H9 (cell line): ENCODE data around the gene RASL12. TPM values are rescaled to one million over a fixed set of nuclear protein-coding genes. Genes with fewer than 3 reads are reported as not detected.

ENCODE experiments used
- DNase-seq: peaks from one replicate; pipeline ENCODE4 v3.0.0-alpha.2; 2017
- H2AFZ ChIP-seq: one replicate; pipeline ENCODE4 v1.6.1; 2013; ENCODE audit warnings: mild to moderate bottlenecking, low read length, control low read depth, moderate library complexity
- H2AK5ac ChIP-seq: 2 replicates; pipeline ENCODE4 v1.6.1; 2013; ENCODE audit warnings: low read length, control low read depth, mixed read lengths; ENCODE audit not compliant: insufficient read length
- H2BK120ac ChIP-seq: one replicate; pipeline ENCODE4 v1.6.1; 2013; ENCODE audit warnings: low read depth, mild to moderate bottlenecking, low read length, control low read depth, inconsistent platforms; ENCODE audit not compliant: poor library complexity, severe bottlenecking
- H2BK12ac ChIP-seq: 2 replicates; pipeline ENCODE4 v1.6.1; 2013; ENCODE audit warnings: low read length, control low read depth, mixed read lengths, low read depth; ENCODE audit not compliant: insufficient read length
- H2BK15ac ChIP-seq: 2 replicates; pipeline ENCODE4 v1.6.1; 2013; ENCODE audit warnings: low read depth, low read length, control low read depth
- H2BK20ac ChIP-seq: one replicate; pipeline ENCODE4 v1.6.1; 2013; ENCODE audit warnings: low read depth, mild to moderate bottlenecking, low read length, control low read depth, inconsistent platforms; ENCODE audit not compliant: poor library complexity, severe bottlenecking
- H2BK5ac ChIP-seq: 2 replicates; pipeline ENCODE4 v1.6.1; 2013; ENCODE audit warnings: low read length, control low read depth, mixed read lengths; ENCODE audit not compliant: insufficient read length
- H3K14ac ChIP-seq: 2 replicates; pipeline ENCODE4 v1.6.1; 2013; ENCODE audit warnings: low read length, control low read depth; ENCODE audit not compliant: insufficient read depth
- H3K18ac ChIP-seq: 2 replicates; pipeline ENCODE4 v1.6.1; 2013; ENCODE audit warnings: low read depth, mild to moderate bottlenecking, mixed read lengths, low read length, control low read depth; ENCODE audit not compliant: insufficient read length
- H3K23ac ChIP-seq: 2 replicates; pipeline ENCODE4 v1.6.1; 2013; ENCODE audit warnings: low read length, control low read depth, mixed read lengths, low read depth; ENCODE audit not compliant: insufficient read length
- H3K23me2 ChIP-seq: 2 replicates; pipeline ENCODE4 v1.6.1; 2013; ENCODE audit warnings: low read depth, mild to moderate bottlenecking, mixed read lengths, low read length, control low read depth; ENCODE audit not compliant: insufficient read length, poor library complexity, severe bottlenecking
- H3K27ac ChIP-seq: 2 replicates; pipeline ENCODE4 v1.5.1; 2013; ENCODE audit warnings: low read length, control low read depth, mixed read lengths, low read depth; ENCODE audit not compliant: insufficient read length
- H3K27me3 ChIP-seq: 2 replicates; pipeline ENCODE4 v1.6.1; 2013; ENCODE audit warnings: low read length, control low read depth, inconsistent platforms; ENCODE audit not compliant: insufficient read depth
- H3K4ac ChIP-seq: 2 replicates; pipeline ENCODE4 v1.6.1; 2013; ENCODE audit warnings: low read depth, mild to moderate bottlenecking, control low read depth, inconsistent platforms, low read length, moderate library complexity
- H3K4me1 ChIP-seq: 2 replicates; pipeline ENCODE4 v1.6.1; 2013; ENCODE audit warnings: low read length, control low read depth, inconsistent platforms; ENCODE audit not compliant: insufficient read depth
- H3K4me2 ChIP-seq: 2 replicates; pipeline ENCODE4 v1.6.1; 2013; ENCODE audit warnings: low read length, control low read depth, mixed read lengths; ENCODE audit not compliant: insufficient read length, insufficient read depth
- H3K56ac ChIP-seq: 2 replicates; pipeline ENCODE4 v1.6.1; 2013; ENCODE audit warnings: low read depth, mild to moderate bottlenecking, mixed read lengths, low read length, control low read depth; ENCODE audit not compliant: insufficient read length
- H3K79me1 ChIP-seq: 2 replicates; pipeline ENCODE4 v1.6.1; 2013; ENCODE audit warnings: low read depth, mild to moderate bottlenecking, moderate library complexity, low read length, control low read depth, inconsistent platforms; ENCODE audit not compliant: insufficient read depth, poor library complexity, severe bottlenecking
- H3K79me2 ChIP-seq: 2 replicates; pipeline ENCODE4 v1.6.1; 2013; ENCODE audit warnings: low read length, control low read depth, inconsistent platforms; ENCODE audit not compliant: insufficient read depth
- H3K9ac ChIP-seq: 2 replicates; pipeline ENCODE4 v1.6.1; 2013; ENCODE audit warnings: low read length, control low read depth, mixed read lengths; ENCODE audit not compliant: insufficient read length; ENCODE audit errors: extremely low read depth
- H3K9me3 ChIP-seq: one replicate; pipeline ENCODE4 v1.6.1; 2013; ENCODE audit warnings: low read depth, low read length, inconsistent platforms; ENCODE audit not compliant: control insufficient read depth
- H3T11ph ChIP-seq: one replicate; pipeline ENCODE4 v1.6.1; 2013; ENCODE audit warnings: mild to moderate bottlenecking, low read length, control low read depth, inconsistent platforms
- H4K20me1 ChIP-seq: one replicate; pipeline ENCODE4 v1.6.1; 2013; ENCODE audit not compliant: control insufficient read depth, insufficient read length, insufficient read depth
- H4K5ac ChIP-seq: 2 replicates; pipeline ENCODE4 v1.6.1; 2013; ENCODE audit warnings: low read depth, mild to moderate bottlenecking, mixed read lengths, low read length, control low read depth; ENCODE audit not compliant: insufficient read length
- H4K8ac ChIP-seq: replicated peaks from 2 replicates; pipeline ENCODE4 v1.6.1; 2013; ENCODE audit warnings: low read length, control low read depth, mixed read lengths, low read depth; ENCODE audit not compliant: insufficient read length
- H4K91ac ChIP-seq: 2 replicates; pipeline ENCODE4 v1.6.1; 2013; ENCODE audit warnings: low read depth, mild to moderate bottlenecking, moderate library complexity, mixed read lengths, low read length, control low read depth; ENCODE audit not compliant: insufficient read length
- H3K27ac Mint-ChIP-seq, 3 experiments: 2 replicates in 2 of 3; 3 replicates in 1 of 3; pipeline ENCODE4 v1.8.0; 2020 to 2021; ENCODE audit warnings: mixed read lengths in 3 of 3, mild to moderate bottlenecking in 1 of 3, moderate library complexity in 1 of 3
- H3K27me3 Mint-ChIP-seq: 2 replicates; pipeline ENCODE4 v1.8.0; 2021; ENCODE audit warnings: low read depth, mild to moderate bottlenecking, moderate library complexity, mixed read lengths
- H3K36me3 Mint-ChIP-seq, 3 experiments: 2 replicates in 2 of 3; 3 replicates in 1 of 3; pipeline ENCODE4 v1.8.0; 2020 to 2021; ENCODE audit warnings: low read depth in 3 of 3, mixed read lengths in 3 of 3; ENCODE audit not compliant: insufficient read depth in 1 of 3
- H3K4me1 Mint-ChIP-seq, 2 experiments: 2 replicates each; pipeline ENCODE4 v1.8.0; 2020; ENCODE audit warnings: mixed read lengths in 2 of 2
- H3K4me3 Mint-ChIP-seq, 2 experiments: 2 replicates in 1 of 2; 3 replicates in 1 of 2; pipeline ENCODE4 v1.8.0; 2020 to 2021; ENCODE audit warnings: mild to moderate bottlenecking in 2 of 2, mixed read lengths in 2 of 2, moderate library complexity in 1 of 2
- H3K9me3 Mint-ChIP-seq, 2 experiments: 2 replicates in 1 of 2; 3 replicates in 1 of 2; pipeline ENCODE4 v1.8.0; 2020; ENCODE audit warnings: mild to moderate bottlenecking in 2 of 2, mixed read lengths in 2 of 2, moderate library complexity in 1 of 2
- CTCF ChIP-seq: fragments of 200-600 bp; sonication (generic); conservative IDR thresholded peaks from 3 replicates; pipeline ENCODE4 v1.8.0; 2021; ENCODE audit warnings: antibody characterized with exemption, mild to moderate bottlenecking
- WGBS: extraction: QIAGEN DNeasy Blood & Tissue Kit; methylation state at CpG from one replicate; pipeline ENCODE4 v1.1.7; 2013; ENCODE audit warnings: missing lambda C conversion rate, low lambda C conversion rate, mixed read lengths; ENCODE audit not compliant: insufficient read length; ENCODE audit errors: extremely low coverage; 5-methylcytosine and 5-hydroxymethylcytosine counted together
- total RNA-seq: library from RNA; stranded (reverse); gene quantifications from 2 replicates; pipeline ENCODE4 v1.2.1, GENCODE V29; 2021

Gene RASL12
- total RNA-seq, 1 experiment from 2014 or later, result 7.5 TPM

GRCh38 chr15:65077981-65078352, 10.2 kb upstream of the RASL12 start:
- no peak overlapping the region for H4K5ac ChIP-seq
- no peaks in the 10 kb centered on the region for H4K20me1 ChIP-seq
- TF ChIP-seq CTCF, result peak; percentile 77
- no peak overlapping the region for H3K23ac ChIP-seq
- no peaks in the 10 kb centered on the region for H3K79me1 ChIP-seq
- H3K9ac ChIP-seq, result no peak overlapping the region
- H2BK15ac ChIP-seq, result no peak overlapping the region
- no peak overlapping the region for H2AK5ac ChIP-seq
- no peak overlapping the region for H2BK5ac ChIP-seq
- peaks cover under 1 to 6% of the 10 kb centered on the region in 2 experiments; a peak in 3 of 5 replicates for H3K9me3 Mint-ChIP-seq
- peaks cover 8% of the 10 kb centered on the region; the same call in 1 of the 2 replicates for H3K4me1 ChIP-seq
- peak; percentile 94 for DNase-seq
- no peak overlapping the region for H3K4ac ChIP-seq
- no peak overlapping the region for H4K8ac ChIP-seq
- H3K27ac Mint-ChIP-seq, result no peak overlapping the region
- peaks cover 19 to 21% of the 10 kb centered on the region in 2 experiments for H3K4me1 Mint-ChIP-seq
- H4K91ac ChIP-seq, result no peak overlapping the region
- H3K27ac ChIP-seq, result no peak overlapping the region
- H3K9me3 ChIP-seq, result no peaks in the 10 kb centered on the region
- H3T11ph ChIP-seq, result no peak overlapping the region
- H3K14ac ChIP-seq, result no peak overlapping the region
- H3K23me2 ChIP-seq, result no peaks in the 10 kb centered on the region
- H3K79me2 ChIP-seq, result no peaks in the 10 kb centered on the region
- no peak overlapping the region for H2BK120ac ChIP-seq
- WGBS, result no CpG with 5 or more reads among the region's 24 CpGs
- no peak overlapping the region for H2BK12ac ChIP-seq
- H2AFZ ChIP-seq, result no peak overlapping the region
- H3K4me3 Mint-ChIP-seq, result no peak overlapping the region
- no peak overlapping the region for H2BK20ac ChIP-seq
- H3K18ac ChIP-seq, result no peak overlapping the region
- peaks cover 35% of the 10 kb centered on the region for H3K27me3 Mint-ChIP-seq
- H3K4me2 ChIP-seq, result no peak overlapping the region
- no peaks in the 10 kb centered on the region for H3K27me3 ChIP-seq
- H3K36me3 Mint-ChIP-seq, result peaks cover 0 to 1% (median 0%) of the 10 kb centered on the region in 3 experiments; a peak in 2 of 7 replicates
- H3K56ac ChIP-seq, result no peak overlapping the region
